GM23338 (cell line): Measurements from ENCODE around the gene ZNF614. TPM values are rescaled to one million over a fixed set of nuclear protein-coding genes. Genes with fewer than 3 reads are reported as not detected.

ENCODE experiments used
- ATAC-seq: fragments of 200-7000 bp; cut with Tn5 transposase; 3 replicates; pipeline ENCODE4 v1.9.1; 2020
- DNase-seq: peaks from one replicate; pipeline ENCODE4 v3.0.0-alpha.2; 2015; ENCODE audit warnings: low spot score
- H2AFZ ChIP-seq: fragments of 200-600 bp; sonication (generic); 2 replicates; pipeline ENCODE4 v1.8.0; 2016; ENCODE audit warnings: antibody characterized with exemption, mild to moderate bottlenecking, moderate library complexity
- H3F3A ChIP-seq: fragments of 200-600 bp; sonication (generic); replicated peaks from 2 replicates; pipeline ENCODE4 v1.8.0; 2017; ENCODE audit warnings: antibody characterized with exemption, mixed run types, low read depth
- H3K27ac ChIP-seq: fragments of 200-600 bp; sonication (generic); 2 replicates; pipeline ENCODE4 v1.6.1; 2016; ENCODE audit warnings: low read depth
- H3K27me3 ChIP-seq: fragments of 200-600 bp; sonication (generic); 2 replicates; pipeline ENCODE4 v1.8.0; 2016; ENCODE audit warnings: mild to moderate bottlenecking, mixed run types, moderate library complexity; ENCODE audit not compliant: insufficient read depth
- H3K36me3 ChIP-seq: fragments of 200-600 bp; sonication (generic); 2 replicates; pipeline ENCODE4 v1.8.0; 2016; ENCODE audit warnings: mild to moderate bottlenecking; ENCODE audit not compliant: insufficient read depth
- H3K4me1 ChIP-seq: fragments of 200-600 bp; sonication (generic); 2 replicates; pipeline ENCODE4 v1.8.0; 2016; ENCODE audit warnings: mild to moderate bottlenecking, moderate library complexity; ENCODE audit not compliant: insufficient read depth
- H3K4me2 ChIP-seq: fragments of 200-600 bp; sonication (generic); 2 replicates; pipeline ENCODE4 v1.7.1; 2017; ENCODE audit warnings: mixed run types
- H3K4me3 ChIP-seq: fragments of 200-600 bp; sonication (generic); 2 replicates; pipeline ENCODE4 v1.6.1; 2016; ENCODE audit warnings: mixed run types
- H3K79me2 ChIP-seq: fragments of 200-600 bp; sonication (generic); replicated peaks from 2 replicates; pipeline ENCODE4 v1.8.0; 2017; ENCODE audit warnings: mild to moderate bottlenecking; ENCODE audit not compliant: insufficient read depth
- H3K9me2 ChIP-seq: fragments of 200-600 bp; sonication (generic); 2 replicates; pipeline ENCODE4 v1.8.0; 2017; ENCODE audit not compliant: insufficient read depth
- H4K20me1 ChIP-seq: fragments of 200-600 bp; sonication (generic); replicated peaks from 2 replicates; pipeline ENCODE4 v1.8.0; 2017; ENCODE audit warnings: mild to moderate bottlenecking; ENCODE audit not compliant: insufficient read depth
- H3K27ac Mint-ChIP-seq: 2 replicates; pipeline ENCODE4 v1.8.0; 2020; ENCODE audit warnings: inconsistent platforms, mild to moderate bottlenecking, moderate library complexity, mixed read lengths
- H3K27me3 Mint-ChIP-seq: 3 replicates; pipeline ENCODE4 v1.8.0; 2022; ENCODE audit warnings: low read depth, mild to moderate bottlenecking, moderate library complexity, mixed read lengths, inconsistent platforms; ENCODE audit not compliant: insufficient read depth, poor library complexity
- H3K36me3 Mint-ChIP-seq: 3 replicates; pipeline ENCODE4 v1.8.0; 2021; ENCODE audit warnings: low read depth, mild to moderate bottlenecking, inconsistent platforms, moderate library complexity, mixed read lengths
- H3K4me1 Mint-ChIP-seq: 3 replicates; pipeline ENCODE4 v1.8.0; 2020; ENCODE audit warnings: mild to moderate bottlenecking, inconsistent platforms, mixed read lengths
- H3K4me3 Mint-ChIP-seq: 3 replicates; pipeline ENCODE4 v1.8.0; 2021; ENCODE audit warnings: moderate library complexity, mild to moderate bottlenecking, inconsistent platforms, mixed read lengths
- H3K9me3 Mint-ChIP-seq: 3 replicates; pipeline ENCODE4 v1.8.0; 2020; ENCODE audit warnings: moderate library complexity, mild to moderate bottlenecking, inconsistent platforms, mixed read lengths
- CREB1 ChIP-seq: fragments of 250-450 bp; sonication (Bioruptor Pico); IDR thresholded peaks from 2 replicates; pipeline ENCODE4 v1.5.0; 2020; ENCODE audit warnings: low read depth, mild to moderate bottlenecking, moderate library complexity
- CTCF ChIP-seq, 2 experiments: fragments of 200-600 bp in 1 of 2; sonication (generic) in 1 of 2; conservative IDR thresholded peaks; 2 replicates each; pipeline versions ENCODE4 v1.5.1 to v1.6.1; 2016 to 2017; ENCODE audit warnings: antibody characterized with exemption in 2 of 2, low read depth in 2 of 2, mild to moderate bottlenecking in 2 of 2, moderate library complexity in 1 of 2
- ETS1 ChIP-seq: IDR thresholded peaks from 2 replicates; pipeline ENCODE4 v1.6.1; 2016; ENCODE audit warnings: antibody characterized with exemption
- EZH2phosphoT487 ChIP-seq: fragments of 200-600 bp; sonication (generic); IDR thresholded peaks from one replicate; pipeline ENCODE4 v1.8.1; 2018; ENCODE audit warnings: antibody characterized with exemption; ENCODE audit not compliant: unreplicated experiment
- JUNB ChIP-seq: IDR thresholded peaks from one replicate; pipeline ENCODE4 v1.6.1; 2016; ENCODE audit warnings: antibody characterized with exemption; ENCODE audit not compliant: unreplicated experiment
- NANOG ChIP-seq: IDR thresholded peaks from 2 replicates; pipeline ENCODE4 v1.6.1; 2016; ENCODE audit warnings: antibody characterized with exemption, borderline replicate concordance
- POLR2AphosphoS5 ChIP-seq: IDR thresholded peaks from 2 replicates; pipeline ENCODE4 v1.6.1; 2016; ENCODE audit warnings: antibody characterized with exemption, low read depth
- REST ChIP-seq: IDR thresholded peaks from one replicate; pipeline ENCODE4 v1.6.1; 2018; ENCODE audit warnings: antibody characterized with exemption; ENCODE audit not compliant: unreplicated experiment
- STAT1 ChIP-seq: IDR thresholded peaks from one replicate; pipeline ENCODE4 v1.6.1; 2016; ENCODE audit warnings: antibody characterized with exemption; ENCODE audit not compliant: unreplicated experiment
- ZNF331 ChIP-seq: fragments of 250-450 bp; sonication (Bioruptor Pico); IDR thresholded peaks from 2 replicates; pipeline ENCODE4 v1.5.0; 2020; ENCODE audit warnings: low read depth, mild to moderate bottlenecking, moderate library complexity
- ZNF462 ChIP-seq: fragments of 250-450 bp; sonication (Bioruptor Pico); IDR thresholded peaks from 2 replicates; pipeline ENCODE4 v1.5.0; 2020; ENCODE audit warnings: mild to moderate bottlenecking, moderate library complexity
- polyA plus RNA-seq: library from polyadenylated mRNA; unstranded; fragments of >200 nt; fragmentation: Nextera tagmentation; extraction: Ambion mirVana; gene quantifications from 2 replicates; pipeline ENCODE4 v1.2.1, GENCODE V29; 2016
- total RNA-seq: library from RNA; depleted of rRNA; stranded (reverse); fragments of >200 nt; shearing (Covaris generic); gene quantifications from 2 replicates; pipeline ENCODE4 v1.2.3, GENCODE V29; 2014

Gene ZNF614
- total and polyA plus RNA-seq, 2 experiments from 2014 or later, result 9.1 to 26.2 TPM

GRCh38 chr19:52048555-52049501 is 20.6 kb upstream of the ZNF614 start, which contains the start of gene ZNF432:
Gene ZNF432, minus strand, starts transcription at chr19:52048838. Its CDS starts 1,970 bp downstream, at chr19:52046868.
- H3K36me3 ChIP-seq, result no peaks in the 10 kb centered on the region
- H3K27ac Mint-ChIP-seq, result peak within 1 kb of the TSS; percentile 99
- peak within 1 kb of the TSS; percentile 90 for H2AFZ ChIP-seq
- H3K27me3 Mint-ChIP-seq, result peaks cover 8% of the 10 kb centered on the region
- peak within 1 kb of the TSS; percentile 84; the same call in 1 of the 2 replicates for H3K27ac ChIP-seq
- H4K20me1 ChIP-seq, result no peaks in the 10 kb centered on the region
- 0 out of 2 replicates have a peak, but pooled peaks cover 9% of the 10 kb centered on the region for H3K4me1 ChIP-seq
- ATAC-seq (peak; percentile 96), DNase-seq (peak; percentile 100)
- H3K9me3 Mint-ChIP-seq, result peaks cover 40% of the 10 kb centered on the region
- no peak for TF ChIP-seq JUNB
- TF ChIP-seq ETS1, result no peak; the same call in 1 of the 2 replicates
- no peak for TF ChIP-seq ZNF331 (CRISPR knock-in tag)
- TF ChIP-seq NANOG, result no peak
- no peak for TF ChIP-seq REST
- peak; percentile 17; the same call in 1 of the 2 replicates for TF ChIP-seq POLR2AphosphoS5
- peak; percentile 85 for TF ChIP-seq CREB1 (CRISPR knock-in tag)
- no peak for TF ChIP-seq EZH2phosphoT487
- TF ChIP-seq CTCF (conservative IDR thresholded peaks at IDR 0.05; ENCODE audit: low read depth in 2 of 2), result no peak
- no peak for TF ChIP-seq ZNF462 (CRISPR knock-in tag)
- TF ChIP-seq STAT1, result no peak
- no peaks in the 10 kb centered on the region for H3F3A ChIP-seq
- 0 out of 2 replicates have a peak, but pooled peaks cover 8% of the 10 kb centered on the region for H3K79me2 ChIP-seq
- peak within 1 kb of the TSS; percentile 69 for H3K4me3 ChIP-seq
- peaks cover 53% of the 10 kb centered on the region for H3K36me3 Mint-ChIP-seq
- peaks cover 10% of the 10 kb centered on the region for H3K4me1 Mint-ChIP-seq
- no peaks in the 10 kb centered on the region for H3K9me2 ChIP-seq
- H3K4me3 Mint-ChIP-seq, result peak within 1 kb of the TSS; percentile 91
- no peaks in the 10 kb centered on the region for H3K27me3 ChIP-seq
- H3K4me2 ChIP-seq, result peak within 1 kb of the TSS; percentile 90
